ENCODE measurements around the gene ZNF485.
"Not testable (repeated sequence)": the region's sequence is repeated elsewhere in the genome, so short reads cannot be mapped to it uniquely, and the experiment has no call there.

Gene ZNF485

DNA sequence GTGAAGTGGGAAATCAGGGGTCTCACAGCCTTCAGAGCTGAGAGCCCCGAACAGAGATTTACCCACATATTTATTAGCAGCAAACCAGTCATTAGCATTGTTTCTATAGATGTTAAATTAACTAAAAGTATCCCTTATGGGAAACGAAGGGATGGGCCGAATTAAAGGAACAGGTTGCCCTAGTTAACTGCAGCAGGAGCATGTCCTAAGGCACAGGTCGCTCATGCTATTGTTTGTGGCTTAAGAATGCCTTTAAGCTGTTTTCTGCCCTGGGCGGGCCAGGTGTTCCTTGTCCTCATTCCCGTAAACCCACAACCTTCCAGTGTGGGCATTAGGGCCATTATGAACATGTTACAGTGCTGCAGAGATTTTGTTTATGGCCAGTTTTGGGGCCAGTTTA, 4.7 kb upstream of the ZNF485 start:
- not testable (repeated sequence) for H3K36me3 ChIP-seq (ENCODE audit: control insufficient read depth, insufficient read depth, low read length); H3K4me3 ChIP-seq (ENCODE audit: insufficient read depth, low read depth, low read length); H3K27me3 ChIP-seq (ENCODE audit: control insufficient read depth, insufficient read depth, low read length, poor library complexity, severe bottlenecking); H3K9me3 ChIP-seq (ENCODE audit: control insufficient read depth, low read length); H3K27ac ChIP-seq (ENCODE audit: insufficient read depth, low read depth, low read length, poor library complexity, severe bottlenecking); H3K4me1 ChIP-seq (ENCODE audit: control insufficient read depth, insufficient read depth, low read length)
- WGBS, 2 experiments: 89 to 91% methylated on average over 5 of the region's 6 CpGs

DNA sequence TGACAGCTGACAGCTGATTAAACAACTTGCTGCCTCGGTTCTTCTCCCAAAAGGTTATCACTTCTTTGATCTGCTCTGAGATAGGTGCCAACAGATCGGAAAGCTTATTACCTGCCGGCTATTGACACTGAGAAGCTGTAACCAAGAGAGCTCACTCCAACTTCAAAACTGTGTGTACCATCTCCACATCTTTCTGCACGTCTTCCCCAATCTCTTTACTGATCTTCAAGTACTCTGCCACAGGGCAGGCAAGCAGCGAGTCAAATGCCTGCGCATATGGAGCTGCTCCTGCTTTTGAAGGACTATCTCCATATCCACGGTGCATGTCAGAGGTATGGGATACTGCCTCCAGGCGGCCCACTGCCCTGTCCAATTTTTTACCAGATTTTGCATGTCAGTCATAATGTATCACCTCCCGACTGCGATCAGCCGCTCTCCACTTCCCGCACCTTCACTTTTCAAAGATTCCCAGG, 352 bp upstream of the ZNF485 start:
- Histone ChIP-seq H3K9me3 (ENCODE audit: control insufficient read depth, low read length) (no peaks in the 10 kb centered on the region), H3K36me3 (ENCODE audit: control insufficient read depth, insufficient read depth, low read length) (peaks cover 6% of the 10 kb centered on the region), H3K27me3 (ENCODE audit: control insufficient read depth, insufficient read depth, low read length, poor library complexity, severe bottlenecking) (no peaks in the 10 kb centered on the region), H3K4me3 (ENCODE audit: insufficient read depth, low read depth, low read length) (peak overlapping the region; percentile 54), H3K4me1 (ENCODE audit: control insufficient read depth, insufficient read depth, low read length) (peaks cover 4% of the 10 kb centered on the region), H3K27ac (ENCODE audit: insufficient read depth, low read depth, low read length, poor library complexity, severe bottlenecking) (no peak overlapping the region)
- 70 to 72% methylated on average over 12 of the region's 12 CpGs for WGBS, 2 experiments

- WGBS, 2 experiments: 90 to 91% methylated on average over 10 of the region's 10 CpGs
- Histone ChIP-seq H3K27ac (ENCODE audit: insufficient read depth, low read depth, low read length, poor library complexity, severe bottlenecking) (no peak overlapping the region), H3K9me3 (ENCODE audit: control insufficient read depth, low read length) (no peaks in the 10 kb centered on the region), H3K4me1 (ENCODE audit: control insufficient read depth, insufficient read depth, low read length) (peaks cover 4% of the 10 kb centered on the region), H3K36me3 (ENCODE audit: control insufficient read depth, insufficient read depth, low read length) (peaks cover 6% of the 10 kb centered on the region), H3K27me3 (ENCODE audit: control insufficient read depth, insufficient read depth, low read length, poor library complexity, severe bottlenecking) (no peaks in the 10 kb centered on the region), H3K4me3 (ENCODE audit: insufficient read depth, low read depth, low read length) (peak overlapping the region; percentile 54)
These were observed 948 bp downstream of the ZNF485 start for GRCh38 chr10:43607199-43607573.

DNA sequence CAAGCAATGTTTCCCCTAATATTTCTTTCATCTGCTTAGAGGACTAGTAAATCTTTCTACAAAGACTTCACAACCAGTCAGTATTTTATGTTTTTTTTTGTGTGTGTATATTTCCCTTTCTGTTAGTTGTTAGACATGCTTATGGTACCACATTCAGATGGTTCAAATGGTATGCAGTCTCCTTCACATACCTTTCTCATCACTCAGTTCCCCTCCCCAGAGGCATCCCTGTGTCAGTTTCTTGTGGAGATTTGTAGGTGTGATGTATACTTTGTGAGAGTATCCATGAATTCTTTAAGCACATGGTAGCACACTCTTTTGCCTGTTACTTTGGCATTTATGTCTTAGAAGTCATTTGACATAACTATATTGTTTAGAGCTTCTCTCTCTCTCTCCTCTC, 4.4 kb downstream of the ZNF485 start:
- H3K4me3 ChIP-seq (ENCODE audit: insufficient read depth, low read depth, low read length): no peak overlapping the region
- H3K36me3 ChIP-seq (ENCODE audit: control insufficient read depth, insufficient read depth, low read length): peaks cover 19% of the 10 kb centered on the region
- no peak overlapping the region for H3K27ac ChIP-seq (ENCODE audit: insufficient read depth, low read depth, low read length, poor library complexity, severe bottlenecking)
- H3K4me1 ChIP-seq (ENCODE audit: control insufficient read depth, insufficient read depth, low read length): peaks cover 4% of the 10 kb centered on the region
- no peaks in the 10 kb centered on the region for H3K9me3 ChIP-seq (ENCODE audit: control insufficient read depth, low read length)
- H3K27me3 ChIP-seq (ENCODE audit: control insufficient read depth, insufficient read depth, low read length, poor library complexity, severe bottlenecking): no peaks in the 10 kb centered on the region

- Histone ChIP-seq H3K36me3 (ENCODE audit: control insufficient read depth, insufficient read depth, low read length) (peaks cover 28% of the 10 kb centered on the region), H3K27ac (ENCODE audit: insufficient read depth, low read depth, low read length, poor library complexity, severe bottlenecking) (no peak overlapping the region), H3K4me3 (ENCODE audit: insufficient read depth, low read depth, low read length) (no peak overlapping the region), H3K9me3 (ENCODE audit: control insufficient read depth, low read length) (peaks cover 2% of the 10 kb centered on the region), H3K27me3 (ENCODE audit: control insufficient read depth, insufficient read depth, low read length, poor library complexity, severe bottlenecking) (no peaks in the 10 kb centered on the region), H3K4me1 (ENCODE audit: control insufficient read depth, insufficient read depth, low read length) (no peaks in the 10 kb centered on the region)
- 79 to 81% methylated on average over 5 to 6 of the region's 6 CpGs for WGBS, 2 experiments
These were observed 10.6 kb downstream of the ZNF485 start for GRCh38 chr10:43616697-43617370.

DNA sequence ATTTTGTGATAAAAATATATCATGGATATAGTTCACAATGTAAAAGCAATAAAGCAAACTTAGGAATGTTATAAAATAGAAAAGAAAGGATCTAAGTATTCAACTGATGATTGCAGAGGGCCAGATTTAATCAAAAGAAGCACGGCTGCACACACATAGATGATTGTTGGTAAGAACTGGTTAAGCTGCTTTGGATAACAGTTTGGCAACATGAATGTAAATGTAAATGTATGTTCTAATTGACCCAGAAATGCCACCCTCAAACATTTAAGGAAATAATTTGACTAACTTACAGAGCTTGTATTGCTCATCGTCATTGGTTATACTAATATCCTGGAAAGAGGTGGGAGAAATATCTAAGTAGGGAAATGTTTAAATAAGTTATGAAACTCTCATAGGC, 13.1 kb downstream of the ZNF485 start:
- no peaks in the 10 kb centered on the region for H3K4me1 ChIP-seq (ENCODE audit: control insufficient read depth, insufficient read depth, low read length)
- H3K9me3 ChIP-seq (ENCODE audit: control insufficient read depth, low read length): peaks cover 2% of the 10 kb centered on the region
- 94 to 97% methylated on average over 2 of the region's 2 CpGs for WGBS, 2 experiments
- no peak overlapping the region for H3K27ac ChIP-seq (ENCODE audit: insufficient read depth, low read depth, low read length, poor library complexity, severe bottlenecking)
- H3K36me3 ChIP-seq (ENCODE audit: control insufficient read depth, insufficient read depth, low read length): peaks cover 17% of the 10 kb centered on the region
- no peak overlapping the region for H3K4me3 ChIP-seq (ENCODE audit: insufficient read depth, low read depth, low read length)
- no peaks in the 10 kb centered on the region for H3K27me3 ChIP-seq (ENCODE audit: control insufficient read depth, insufficient read depth, low read length, poor library complexity, severe bottlenecking)

GRCh38 chr10:43622038-43622437, 15.8 kb downstream of the ZNF485 start:
- Histone ChIP-seq H3K9me3 (ENCODE audit: control insufficient read depth, low read length) (no peaks in the 10 kb centered on the region), H3K27me3 (ENCODE audit: control insufficient read depth, insufficient read depth, low read length, poor library complexity, severe bottlenecking) (no peaks in the 10 kb centered on the region), H3K4me1 (ENCODE audit: control insufficient read depth, insufficient read depth, low read length) (no peaks in the 10 kb centered on the region), H3K4me3 (ENCODE audit: insufficient read depth, low read depth, low read length) (no peak overlapping the region), H3K27ac (ENCODE audit: insufficient read depth, low read depth, low read length, poor library complexity, severe bottlenecking) (no peak overlapping the region), H3K36me3 (ENCODE audit: control insufficient read depth, insufficient read depth, low read length) (peaks cover 1% of the 10 kb centered on the region)
- 92 to 93% methylated on average over 2 of the region's 2 CpGs for WGBS, 2 experiments

GRCh38 chr10:43623351-43623750, 17.1 kb downstream of the ZNF485 start:
- no peak overlapping the region for H3K4me3 ChIP-seq (ENCODE audit: insufficient read depth, low read depth, low read length)
- H3K36me3 ChIP-seq (ENCODE audit: control insufficient read depth, insufficient read depth, low read length): no peaks in the 10 kb centered on the region
- no peaks in the 10 kb centered on the region for H3K9me3 ChIP-seq (ENCODE audit: control insufficient read depth, low read length)
- WGBS, 2 experiments: 84 to 88% methylated on average over 2 of the region's 3 CpGs
- no peaks in the 10 kb centered on the region for H3K27me3 ChIP-seq (ENCODE audit: control insufficient read depth, insufficient read depth, low read length, poor library complexity, severe bottlenecking)
- H3K27ac ChIP-seq (ENCODE audit: insufficient read depth, low read depth, low read length, poor library complexity, severe bottlenecking): no peak overlapping the region
- H3K4me1 ChIP-seq (ENCODE audit: control insufficient read depth, insufficient read depth, low read length): no peaks in the 10 kb centered on the region

GRCh38 chr10:43627942-43628341, 21.7 kb downstream of the ZNF485 start:
- Histone ChIP-seq H3K4me3 (ENCODE audit: insufficient read depth, low read depth, low read length) (no peak overlapping the region), H3K4me1 (ENCODE audit: control insufficient read depth, insufficient read depth, low read length) (no peaks in the 10 kb centered on the region), H3K36me3 (ENCODE audit: control insufficient read depth, insufficient read depth, low read length) (no peaks in the 10 kb centered on the region), H3K27ac (ENCODE audit: insufficient read depth, low read depth, low read length, poor library complexity, severe bottlenecking) (no peak overlapping the region), H3K27me3 (ENCODE audit: control insufficient read depth, insufficient read depth, low read length, poor library complexity, severe bottlenecking) (no peaks in the 10 kb centered on the region), H3K9me3 (ENCODE audit: control insufficient read depth, low read length) (no peaks in the 10 kb centered on the region)
- 85 to 86% methylated on average over 1 of the region's 1 CpG for WGBS, 2 experiments

- Histone ChIP-seq H3K4me3 (ENCODE audit: insufficient read depth, low read depth, low read length) (no peak overlapping the region), H3K9me3 (ENCODE audit: control insufficient read depth, low read length) (no peaks in the 10 kb centered on the region), H3K27me3 (ENCODE audit: control insufficient read depth, insufficient read depth, low read length, poor library complexity, severe bottlenecking) (no peaks in the 10 kb centered on the region), H3K36me3 (ENCODE audit: control insufficient read depth, insufficient read depth, low read length) (no peaks in the 10 kb centered on the region), H3K4me1 (ENCODE audit: control insufficient read depth, insufficient read depth, low read length) (no peaks in the 10 kb centered on the region), H3K27ac (ENCODE audit: insufficient read depth, low read depth, low read length, poor library complexity, severe bottlenecking) (no peak overlapping the region)
- 88 to 92% methylated on average over 4 of the region's 4 CpGs for WGBS, 2 experiments
These were observed 22.7 kb downstream of the ZNF485 start for GRCh38 chr10:43628956-43629355.

- H3K27me3 ChIP-seq (ENCODE audit: control insufficient read depth, insufficient read depth, low read length, poor library complexity, severe bottlenecking); H3K4me3 ChIP-seq (ENCODE audit: insufficient read depth, low read depth, low read length); H3K27ac ChIP-seq (ENCODE audit: insufficient read depth, low read depth, low read length, poor library complexity, severe bottlenecking); H3K36me3 ChIP-seq (ENCODE audit: control insufficient read depth, insufficient read depth, low read length); H3K4me1 ChIP-seq (ENCODE audit: control insufficient read depth, insufficient read depth, low read length); H3K9me3 ChIP-seq (ENCODE audit: control insufficient read depth, low read length): not testable (repeated sequence)
- 82 to 84% methylated on average over 1 of the region's 1 CpG for WGBS, 2 experiments
These were observed 29.6 kb downstream of the ZNF485 start for GRCh38 chr10:43635816-43636215.
